ENCODE data around the gene ARHGEF16.

ARHGEF16 gene

GRCh38 chr1:3467096-3468036, 12.9 kb downstream of the ARHGEF16 start:
- TF ChIP-seq, protein P1, sequence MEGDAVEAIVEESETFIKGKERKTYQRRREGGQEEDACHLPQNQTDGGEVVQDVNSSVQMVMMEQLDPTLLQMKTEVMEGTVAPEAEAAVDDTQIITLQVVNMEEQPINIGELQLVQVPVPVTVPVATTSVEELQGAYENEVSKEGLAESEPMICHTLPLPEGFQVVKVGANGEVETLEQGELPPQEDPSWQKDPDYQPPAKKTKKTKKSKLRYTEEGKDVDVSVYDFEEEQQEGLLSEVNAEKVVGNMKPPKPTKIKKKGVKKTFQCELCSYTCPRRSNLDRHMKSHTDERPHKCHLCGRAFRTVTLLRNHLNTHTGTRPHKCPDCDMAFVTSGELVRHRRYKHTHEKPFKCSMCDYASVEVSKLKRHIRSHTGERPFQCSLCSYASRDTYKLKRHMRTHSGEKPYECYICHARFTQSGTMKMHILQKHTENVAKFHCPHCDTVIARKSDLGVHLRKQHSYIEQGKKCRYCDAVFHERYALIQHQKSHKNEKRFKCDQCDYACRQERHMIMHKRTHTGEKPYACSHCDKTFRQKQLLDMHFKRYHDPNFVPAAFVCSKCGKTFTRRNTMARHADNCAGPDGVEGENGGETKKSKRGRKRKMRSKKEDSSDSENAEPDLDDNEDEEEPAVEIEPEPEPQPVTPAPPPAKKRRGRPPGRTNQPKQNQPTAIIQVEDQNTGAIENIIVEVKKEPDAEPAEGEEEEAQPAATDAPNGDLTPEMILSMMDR (conservative IDR thresholded peaks at IDR 0.05) = no peak
- no peak overlapping the region for H3K27ac ChIP-seq

- TF ChIP-seq, protein P1 (conservative IDR thresholded peaks at IDR 0.05) = no peak
- no peak overlapping the region for H3K27ac ChIP-seq
Measured at GRCh38 chr1:3468236-3469103, 14.0 kb downstream of the ARHGEF16 start.

DNA sequence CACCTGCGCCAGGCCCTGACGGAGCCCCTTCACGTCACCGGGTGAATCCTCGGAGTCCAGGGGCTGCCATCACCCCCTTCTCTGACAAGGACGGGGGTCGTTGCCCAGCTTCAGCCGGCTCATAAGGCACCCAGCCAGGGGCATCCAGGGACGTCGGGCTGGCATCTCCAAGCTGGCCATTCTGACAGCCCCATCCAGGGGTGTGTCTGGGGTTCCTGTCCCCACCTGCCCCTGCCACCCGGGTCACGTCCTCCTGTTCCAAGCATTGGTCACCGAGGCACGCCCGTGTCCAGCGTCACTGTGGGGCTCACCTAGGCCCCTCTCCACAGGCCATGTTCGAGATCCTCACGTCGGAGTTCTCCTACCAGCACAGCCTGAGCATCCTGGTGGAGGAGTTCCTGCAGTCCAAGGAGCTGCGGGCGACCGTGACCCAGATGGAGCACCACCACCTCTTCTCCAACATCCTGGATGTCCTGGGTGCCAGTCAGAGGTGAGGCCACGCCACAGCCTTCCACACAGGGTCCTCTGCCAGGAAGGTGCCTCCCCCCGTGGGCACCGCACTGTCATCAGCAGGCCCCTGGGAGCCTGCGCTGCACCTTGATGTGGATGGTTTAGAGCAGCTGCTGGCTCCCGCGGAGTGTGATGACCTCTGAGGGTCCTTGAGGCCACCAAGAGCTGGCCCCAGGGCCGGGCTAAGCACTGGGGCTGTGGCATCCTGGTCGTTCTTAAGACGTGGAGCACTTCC, 14.8 kb downstream of the ARHGEF16 start:
- TF ChIP-seq, protein P1 (conservative IDR thresholded peaks at IDR 0.05) = no peak

GRCh38 chr1:3469849-3470649, 15.6 kb downstream of the ARHGEF16 start:
- no peak overlapping the region for H3K27ac ChIP-seq
- TF ChIP-seq, protein P1 (conservative IDR thresholded peaks at IDR 0.05) = no peak

More for the DNA sequence above, 14.8 kb downstream of the ARHGEF16 start:
- H3K27ac ChIP-seq = no peak overlapping the region

GRCh38 chr1:3470650-3471355, 16.3 kb downstream of the ARHGEF16 start:
- no peak overlapping the region for H3K27ac ChIP-seq
- TF ChIP-seq, protein P1 (conservative IDR thresholded peaks at IDR 0.05) = no peak

GRCh38 chr1:3471356-3472087, 17.1 kb downstream of the ARHGEF16 start:
- TF ChIP-seq, protein P1 (conservative IDR thresholded peaks at IDR 0.05) = peak; percentile 28; the same call in 1 of the 2 replicates
- H3K27ac ChIP-seq = no peak overlapping the region
